Heart left ventricle (tissue), 16 donors: ENCODE measurements around the gene LOXHD1. TPM values are rescaled to one million over a fixed set of nuclear protein-coding genes. Genes with fewer than 3 reads are reported as not detected.

Experiments
- ATAC-seq, 4 donors: fragments of 200-7000 bp; cut with Tn5 transposase; one replicate each; pipeline ENCODE4 v1.9.1; 2020 to 2022; ENCODE audit warnings: moderate library complexity in 4 of 4, mild to moderate bottlenecking in 3 of 4, moderate number of reproducible peaks in 1 of 4
- DNase-seq, 5 donors: peaks; one replicate each; pipeline ENCODE4 v3.0.0-alpha.2; 2020
- H3K27ac ChIP-seq, 12 donors: fragments of 200-600 bp; sonication (generic) in 4 of 12; one replicate each; pipeline versions ENCODE4 v1.5.0 to v1.8.0; 2016 to 2022; ENCODE audit warnings: mild to moderate bottlenecking in 2 of 12
- H3K27me3 ChIP-seq, 9 donors: fragments of 200-600 bp; sonication (generic) in 2 of 9; one replicate each; pipeline versions ENCODE4 v1.5.1 to v1.8.0; 2016 to 2022; ENCODE audit warnings: mild to moderate bottlenecking in 3 of 9
- H3K36me3 ChIP-seq, 9 donors: fragments of 200-600 bp; sonication (generic) in 2 of 9; one replicate each; pipeline versions ENCODE4 v1.5.0 to v1.8.0; 2018 to 2022; ENCODE audit warnings: mild to moderate bottlenecking in 2 of 9
- H3K4me1 ChIP-seq, 12 donors: fragments of 200-600 bp; sonication (generic) in 4 of 12; one replicate each; pipeline versions ENCODE4 v1.5.0 to v1.8.0; 2016 to 2022; ENCODE audit warnings: mild to moderate bottlenecking in 3 of 12
- H3K4me3 ChIP-seq, 12 donors: fragments of 200-600 bp; sonication (generic) in 4 of 12; one replicate each; pipeline versions ENCODE4 v1.5.0 to v1.8.0; 2017 to 2022; ENCODE audit warnings: mild to moderate bottlenecking in 9 of 12, moderate library complexity in 4 of 12
- H3K9me3 ChIP-seq, 12 donors: fragments of 200-600 bp; sonication (generic) in 4 of 12; one replicate each; pipeline versions ENCODE4 v1.5.0 to v1.8.0; 2016 to 2022; ENCODE audit warnings: mild to moderate bottlenecking in 1 of 12
- POLR2A ChIP-seq, 2 donors: fragments of 450-650 bp; IDR thresholded peaks; one replicate each; pipeline ENCODE4 v1.6.1; 2017; ENCODE audit warnings: antibody characterized with exemption in 2 of 2, mild to moderate bottlenecking in 2 of 2, moderate library complexity in 2 of 2
- WGBS, 4 donors: extraction: QIAGEN DNeasy Blood & Tissue Kit in 2 of 4; methylation state at CpG; one replicate each; pipeline versions ENCODE4 v1.1.5 to v1.1.7; 2013 to 2018; 5-methylcytosine and 5-hydroxymethylcytosine counted together
- intact Hi-C, 10 donors: fragments of 100-400 bp; cut with DNase I; formaldehyde crosslinking; loops; one replicate each; pipeline versions ENCODE4 v1.11.1 to v1.14.2; 2022
- polyA plus RNA-seq, 2 donors: library from polyadenylated mRNA; stranded (reverse); fragments of 200-250 nt; gene quantifications; one replicate each; pipeline ENCODE4 v1.2.3, GENCODE V29; 2013
- total RNA-seq, 9 donors: library from RNA; depleted of rRNA in 2 of 9; stranded (reverse); fragments of >200 nt in 2 of 9; fragmentation: NEBNext Ultra II Directional in 3 of 9; extraction: Animal tissue kit (Norgen Biotek cat#: 25700) in 3 of 9; gene quantifications; one replicate each; pipeline versions ENCODE4 v1.1.0 to v1.2.4, GENCODE V29; 2016 to 2023
- TF ChIP-seq, protein P1 (sequence below), 12 donors: fragments of 200-600 bp; sonication (generic) in 4 of 12; IDR thresholded peaks; one replicate each; pipeline versions ENCODE4 v1.5.0 to v1.8.0; 2018 to 2022; ENCODE audit warnings: antibody characterized with exemption in 12 of 12, mild to moderate bottlenecking in 5 of 12
- donor health status: ischemic (EF 13 %, LVEDD 7.1; RV severe dilation, severe dysfunction).
- donor health status: healthy with polysubstance abuse.
- donor health status: DM: no; HTN: yes; CAD: no.
- donor health status: DM: no; HTN: no; CAD: no.
- donor health status: ischemic (EF 25% LVEDD 6.9; RV normal size, moderate dysfunction).
- donor health status: ischemic (EF 25% LVEDD 5.7; RV mildly dilated, moderate dysfunction).
- donor health status: healthy.
- donor health status: DM: yes; HTN: yes; CAD: no.
- donor health status: ischemic (EF 35%, LVEDD 5.7; RV mildly dilated, moderate dysfunction).
- donor health status: nonischemic (EF 11% LVEDD 7.7; RV severe dilation, severe dysfunction).
- donor health status: DM: yes; HTN: yes; CAD: no.
- donor health status: PGD.
- donor health status: ischemic (EF 29% LVEDD 5.4; RV normal size, mild dysfunction).
- donor health status: nonischemic (EF 23%, LVEDD 6.1; RV moderate dilation, normal function).

Gene LOXHD1
- total and polyA plus RNA-seq, 11 donors, result 0.19 to 1.9 (median 0.54) TPM

- Histone ChIP-seq H3K4me3 (no peak overlapping the region), H3K9me3 (no peaks in the 10 kb centered on the region), H3K27me3 (peaks cover 0 to 13% (median 0%) of the 10 kb centered on the region in 9 donors), H3K27ac (no peak overlapping the region), H3K36me3 (no peaks in the 10 kb centered on the region), H3K4me1 (peaks cover 0 to 12% (median 6%) of the 10 kb centered on the region in 12 donors)
- ATAC-seq (no peak), DNase-seq (no peak)
- TF ChIP-seq, protein P1, sequence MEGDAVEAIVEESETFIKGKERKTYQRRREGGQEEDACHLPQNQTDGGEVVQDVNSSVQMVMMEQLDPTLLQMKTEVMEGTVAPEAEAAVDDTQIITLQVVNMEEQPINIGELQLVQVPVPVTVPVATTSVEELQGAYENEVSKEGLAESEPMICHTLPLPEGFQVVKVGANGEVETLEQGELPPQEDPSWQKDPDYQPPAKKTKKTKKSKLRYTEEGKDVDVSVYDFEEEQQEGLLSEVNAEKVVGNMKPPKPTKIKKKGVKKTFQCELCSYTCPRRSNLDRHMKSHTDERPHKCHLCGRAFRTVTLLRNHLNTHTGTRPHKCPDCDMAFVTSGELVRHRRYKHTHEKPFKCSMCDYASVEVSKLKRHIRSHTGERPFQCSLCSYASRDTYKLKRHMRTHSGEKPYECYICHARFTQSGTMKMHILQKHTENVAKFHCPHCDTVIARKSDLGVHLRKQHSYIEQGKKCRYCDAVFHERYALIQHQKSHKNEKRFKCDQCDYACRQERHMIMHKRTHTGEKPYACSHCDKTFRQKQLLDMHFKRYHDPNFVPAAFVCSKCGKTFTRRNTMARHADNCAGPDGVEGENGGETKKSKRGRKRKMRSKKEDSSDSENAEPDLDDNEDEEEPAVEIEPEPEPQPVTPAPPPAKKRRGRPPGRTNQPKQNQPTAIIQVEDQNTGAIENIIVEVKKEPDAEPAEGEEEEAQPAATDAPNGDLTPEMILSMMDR (IDR thresholded peaks at IDR 0.05), result no peak
- TF ChIP-seq POLR2A (IDR thresholded peaks at IDR 0.05), result no peak
- intact Hi-C loops, result loop anchor here in 2 of 10 donors (10.0 kb wide), 1 partner anchor 70 kb away; no protein-coding TSS in a partner anchor
- 90 to 94% (median 91%) methylated on average over 5 of the region's 5 CpGs for WGBS, 4 donors
Observed at GRCh38 chr18:46625069-46625468, 32.0 kb downstream of the LOXHD1 start.

GRCh38 chr18:46624127-46624526 lies 32.9 kb downstream of the LOXHD1 start:
- no peak overlapping the region for H3K27ac ChIP-seq
- no peak for TF ChIP-seq POLR2A (IDR thresholded peaks at IDR 0.05)
- TF ChIP-seq, protein P1 (IDR thresholded peaks at IDR 0.05), result no peak
- intact Hi-C loops, result loop anchor here in 3 of 10 donors (5.0 to 10.0 kb wide), 2 partner anchors 67 to 69 kb away; no protein-coding TSS in a partner anchor
- 56 to 73% (median 64%) methylated on average over 11 of the region's 11 CpGs for WGBS, 4 donors
- ATAC-seq, result no peak
- no peaks in the 10 kb centered on the region for H3K36me3 ChIP-seq
- no peak overlapping the region for H3K4me3 ChIP-seq
- DNase-seq, result no peak
- H3K27me3 ChIP-seq, result peaks cover 0 to 13% (median 0%) of the 10 kb centered on the region in 9 donors
- H3K9me3 ChIP-seq, result no peaks in the 10 kb centered on the region
- H3K4me1 ChIP-seq, result peaks cover 0 to 12% (median 6%) of the 10 kb centered on the region in 12 donors

- WGBS, 4 donors, result 32 to 46% (median 41%) methylated on average over 4 to 10 of the region's 10 CpGs
- TF ChIP-seq POLR2A (IDR thresholded peaks at IDR 0.05), result no peak
- TF ChIP-seq, protein P1 (IDR thresholded peaks at IDR 0.05), result no peak
- H3K4me3 ChIP-seq, result no peak overlapping the region
- DNase-seq (peak in 1 of 5 donors; percentile 30), ATAC-seq (peak in 3 of 4 donors; percentile 20 to 41 (median 28))
- peaks cover 0 to 13% (median 0%) of the 10 kb centered on the region in 9 donors for H3K27me3 ChIP-seq
- H3K4me1 ChIP-seq, result peaks cover 0 to 12% (median 6%) of the 10 kb centered on the region in 12 donors
- H3K27ac ChIP-seq, result no peak overlapping the region
- intact Hi-C loops, result loop anchor here in 3 of 10 donors (5.0 to 10.0 kb wide), 2 partner anchors 66 to 69 kb away; no protein-coding TSS in a partner anchor
- no peaks in the 10 kb centered on the region for H3K9me3 ChIP-seq
- H3K36me3 ChIP-seq, result no peaks in the 10 kb centered on the region
Observed at GRCh38 chr18:46623541-46623940, 33.5 kb downstream of the LOXHD1 start.

DNA sequence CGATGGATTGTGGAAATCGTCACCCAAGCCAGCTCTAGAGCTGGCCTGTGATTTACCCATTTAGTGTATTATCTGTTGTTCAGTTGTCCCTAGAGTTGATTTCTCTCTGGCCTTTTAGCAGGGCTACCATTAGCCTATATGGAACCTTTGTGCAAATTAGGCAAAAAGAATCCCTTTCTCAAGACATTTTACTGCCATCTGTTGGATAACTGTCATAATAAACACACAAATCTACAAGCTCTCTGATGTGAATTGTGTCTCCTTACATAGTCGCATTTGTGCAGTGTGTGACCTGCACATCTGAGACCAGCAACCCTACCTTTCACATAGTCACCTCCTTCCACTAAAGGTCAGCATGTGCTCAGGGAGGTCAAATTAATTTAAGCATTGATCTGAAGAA lies 34.0 kb downstream of the LOXHD1 start:
- DNase-seq (no peak), ATAC-seq (no peak)
- TF ChIP-seq, protein P1 (IDR thresholded peaks at IDR 0.05), result peak in 5 of 12 donors; percentile 5 to 33 (median 22)
- TF ChIP-seq POLR2A (IDR thresholded peaks at IDR 0.05), result no peak
- Histone ChIP-seq H3K4me3 (no peak overlapping the region), H3K27me3 (peaks cover 0 to 13% (median 0%) of the 10 kb centered on the region in 9 donors), H3K9me3 (no peaks in the 10 kb centered on the region), H3K36me3 (no peaks in the 10 kb centered on the region), H3K27ac (no peak overlapping the region), H3K4me1 (peaks cover 0 to 12% (median 6%) of the 10 kb centered on the region in 12 donors)
- intact Hi-C loops, result loop anchor here in 3 of 10 donors (5.0 to 10.0 kb wide), 2 partner anchors 66 to 68 kb away; no protein-coding TSS in a partner anchor
- WGBS, 4 donors, result 65 to 92% (median 88%) methylated on average over 3 of the region's 3 CpGs
